ELF-1 (cell line): ENCODE measurements around the gene TOP3A.
A peak's percentile ranks its signal among the peaks of the same experiment; 100 is the strongest.
"Not testable (repeated sequence)": the region's sequence is repeated elsewhere in the genome, so short reads cannot be mapped to it uniquely, and the experiment has no call there.

ENCODE experiments used
- DNase-seq: peaks from one replicate; pipeline ENCODE4 v3.0.0-alpha.2; 2016; ENCODE audit warnings: low read depth, low spot score

The TOP3A gene

DNA sequence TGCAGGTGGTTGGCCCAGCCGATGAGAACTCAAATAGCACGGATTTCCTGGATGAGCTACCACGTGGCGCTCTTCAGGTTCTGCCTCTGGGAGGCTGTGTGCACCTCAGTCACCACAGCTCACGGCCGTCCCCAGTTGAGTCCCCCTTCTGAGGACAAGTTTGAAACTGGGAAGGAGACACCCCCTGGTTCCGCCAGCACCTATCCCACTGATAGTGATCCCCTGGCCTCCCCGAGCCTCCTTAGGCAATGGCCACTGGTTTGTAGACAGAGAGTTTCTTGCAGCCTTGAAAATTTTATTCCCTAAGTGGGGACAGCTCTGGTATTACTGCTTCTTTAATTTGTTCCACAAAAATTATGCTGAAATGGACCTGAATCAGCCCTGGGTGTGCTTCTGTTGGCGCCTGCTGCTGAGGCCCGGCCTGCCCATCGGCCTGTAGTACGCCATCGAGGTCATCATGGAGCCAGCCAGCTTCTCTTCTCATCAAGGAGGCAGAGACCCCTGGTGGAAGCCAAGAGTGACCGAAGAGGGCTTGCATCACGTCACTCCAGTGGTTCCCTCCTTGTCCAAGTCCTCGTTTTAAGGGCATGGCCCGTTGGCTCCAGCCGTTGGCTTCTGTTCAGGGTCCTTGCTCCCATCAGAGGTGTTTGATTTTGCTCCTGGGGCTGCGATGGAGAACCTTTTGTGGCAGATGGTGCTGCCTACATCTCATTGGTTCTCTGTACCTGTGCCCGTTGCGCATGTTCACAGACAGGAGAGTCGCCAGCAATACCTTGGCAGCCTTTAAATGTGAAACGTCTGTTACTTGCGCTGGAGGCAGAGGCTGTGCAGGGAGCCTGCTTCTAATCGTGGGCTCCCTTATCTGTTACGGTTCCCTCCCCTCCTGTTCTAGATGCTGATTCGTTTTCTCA, 9.6 kb upstream of the TOP3A start:
- no peak for DNase-seq

DNA sequence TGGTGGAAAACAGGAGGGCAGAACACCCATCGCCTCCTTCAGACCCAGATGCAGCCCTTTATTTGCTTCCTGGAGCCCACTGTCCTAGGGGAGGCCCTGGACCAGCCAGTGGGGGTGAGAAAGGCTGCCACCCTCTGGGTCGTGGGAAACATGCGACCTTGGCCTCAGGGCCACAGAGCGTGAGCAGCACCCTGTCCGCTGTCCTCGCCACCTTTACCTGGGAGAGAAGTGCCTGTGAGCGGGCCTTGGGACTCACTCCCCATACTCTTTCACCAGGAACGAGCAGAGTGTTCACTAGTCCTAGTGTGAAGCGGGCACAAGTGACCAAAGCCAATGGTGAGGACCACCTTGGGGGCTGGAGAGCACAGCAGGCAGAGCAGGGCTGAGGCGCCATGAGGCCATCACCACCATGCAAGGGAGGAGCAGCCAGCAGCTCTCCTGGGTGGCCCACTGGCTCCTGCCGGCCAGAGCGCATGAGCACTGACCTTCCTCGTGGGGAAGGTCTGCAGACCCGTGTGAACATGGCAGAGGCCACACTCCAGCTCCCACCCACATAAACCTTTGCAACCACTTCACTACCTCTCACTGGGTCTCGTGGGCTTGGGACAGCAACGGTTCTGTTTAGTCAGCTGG, 8.8 kb upstream of the TOP3A start:
- no peak for DNase-seq

DNA sequence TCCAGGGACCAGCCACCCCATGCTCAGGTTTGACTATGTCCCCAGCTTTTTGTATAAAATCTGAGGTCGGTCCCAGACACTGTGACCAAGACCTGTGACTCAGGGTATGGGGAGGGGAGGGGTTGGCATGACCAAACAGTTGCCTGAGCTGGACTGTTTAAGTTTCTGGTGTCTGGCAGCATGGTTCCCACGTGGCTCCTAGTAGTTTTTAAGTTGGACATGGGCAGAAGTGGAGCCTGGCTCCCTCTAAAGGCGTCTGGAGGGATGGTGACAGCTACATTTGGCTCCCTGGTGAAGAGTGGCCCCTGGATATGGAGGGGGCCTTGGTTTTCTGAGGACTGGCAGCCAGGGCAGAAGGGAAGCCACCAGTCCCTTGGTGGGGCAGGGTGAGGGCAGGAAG, 8.2 kb upstream of the TOP3A start:
- no peak for DNase-seq

DNA sequence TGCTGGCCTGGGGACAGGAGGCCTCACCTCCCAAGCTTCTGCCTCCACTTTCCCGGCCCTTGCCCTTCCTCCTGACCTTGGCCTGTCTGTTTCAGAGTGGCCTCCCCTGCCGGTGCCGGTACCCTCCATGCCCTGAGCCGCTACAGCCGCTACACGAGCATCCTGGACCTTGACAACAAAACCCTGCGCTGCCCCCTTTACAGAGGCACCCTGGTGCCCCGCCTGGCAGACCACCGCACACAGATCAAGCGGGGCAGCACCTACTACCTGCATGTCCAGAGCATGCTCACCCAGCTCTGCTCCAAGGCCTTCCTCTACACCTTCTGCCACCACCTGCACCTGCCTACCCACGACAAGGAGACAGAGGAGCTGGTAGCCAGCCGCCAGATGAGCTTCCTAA, 7.7 kb upstream of the TOP3A start:
- no peak for DNase-seq

DNA sequence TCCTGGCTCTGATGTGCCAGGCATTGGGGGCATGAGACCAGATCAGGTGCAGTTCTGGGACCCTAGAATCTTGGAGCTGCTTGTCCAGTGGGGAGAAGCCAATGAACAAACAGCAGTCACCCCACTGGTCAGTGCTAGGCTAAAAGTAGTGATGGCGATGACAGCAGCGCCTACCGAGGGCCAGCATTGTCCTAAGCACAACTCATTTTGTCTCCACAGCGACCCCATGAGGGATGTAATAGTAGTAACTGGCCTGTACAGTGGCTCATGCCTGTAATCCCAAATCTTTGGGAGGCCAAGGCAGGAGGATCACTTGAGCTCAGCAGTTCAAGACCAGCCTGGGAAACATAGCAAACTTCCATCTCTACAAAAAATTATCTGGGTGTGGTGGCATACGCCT, 6.5 kb upstream of the TOP3A start:
- no peak for DNase-seq

DNA sequence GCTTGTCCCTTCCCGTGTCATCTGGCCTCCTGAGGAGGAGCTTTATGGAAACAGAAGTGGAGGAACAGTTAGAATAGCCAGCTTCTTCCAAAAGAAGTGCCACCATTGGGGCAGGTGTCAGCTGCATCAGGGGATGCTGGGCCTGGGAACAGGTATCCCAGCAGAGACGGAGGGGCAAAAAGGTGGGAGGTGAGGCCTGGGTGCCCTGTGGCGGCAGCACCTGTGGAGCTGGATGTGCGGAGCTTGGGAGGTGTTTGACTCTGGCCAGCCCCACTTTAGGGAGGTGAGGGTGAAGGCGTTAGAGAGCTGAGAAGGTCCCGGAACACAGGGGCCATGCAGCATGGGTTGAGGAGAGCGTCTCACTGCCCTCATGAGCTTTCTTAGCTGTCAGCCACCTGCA, 5.5 kb upstream of the TOP3A start:
- no peak for DNase-seq

DNA sequence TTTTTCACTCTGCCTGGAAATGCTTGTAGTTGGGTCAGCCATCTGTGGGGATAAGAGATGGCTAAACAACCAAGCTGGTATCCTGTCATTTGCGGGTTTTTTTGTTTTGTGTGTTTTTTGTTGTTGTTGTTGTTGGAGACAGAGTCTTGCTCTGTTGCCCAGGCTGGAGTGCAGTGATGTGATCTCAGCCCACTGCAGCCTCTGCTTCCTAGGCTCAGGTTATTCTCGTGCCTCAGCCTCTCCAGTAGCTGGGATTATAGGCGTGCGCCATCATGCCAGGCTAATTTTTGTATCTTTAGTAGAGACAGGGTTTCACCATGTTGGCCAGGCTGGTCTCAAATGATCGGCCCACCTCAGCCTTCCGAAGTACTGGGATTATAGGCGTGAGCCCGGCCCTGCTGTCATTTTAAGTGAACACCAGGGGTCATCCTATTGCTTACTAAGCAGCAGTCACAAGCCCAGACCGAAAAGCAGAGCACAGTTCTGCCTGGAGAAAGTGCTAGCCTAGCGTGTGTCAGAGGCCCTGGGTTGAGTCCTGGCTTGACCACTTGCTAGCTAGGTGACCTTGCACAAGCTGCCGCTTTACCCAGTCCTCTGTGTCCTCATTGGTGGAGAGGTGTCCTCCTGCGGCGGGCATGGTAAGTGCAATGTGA, 4.9 kb upstream of the TOP3A start:
- DNase-seq = peak; percentile 80

DNA sequence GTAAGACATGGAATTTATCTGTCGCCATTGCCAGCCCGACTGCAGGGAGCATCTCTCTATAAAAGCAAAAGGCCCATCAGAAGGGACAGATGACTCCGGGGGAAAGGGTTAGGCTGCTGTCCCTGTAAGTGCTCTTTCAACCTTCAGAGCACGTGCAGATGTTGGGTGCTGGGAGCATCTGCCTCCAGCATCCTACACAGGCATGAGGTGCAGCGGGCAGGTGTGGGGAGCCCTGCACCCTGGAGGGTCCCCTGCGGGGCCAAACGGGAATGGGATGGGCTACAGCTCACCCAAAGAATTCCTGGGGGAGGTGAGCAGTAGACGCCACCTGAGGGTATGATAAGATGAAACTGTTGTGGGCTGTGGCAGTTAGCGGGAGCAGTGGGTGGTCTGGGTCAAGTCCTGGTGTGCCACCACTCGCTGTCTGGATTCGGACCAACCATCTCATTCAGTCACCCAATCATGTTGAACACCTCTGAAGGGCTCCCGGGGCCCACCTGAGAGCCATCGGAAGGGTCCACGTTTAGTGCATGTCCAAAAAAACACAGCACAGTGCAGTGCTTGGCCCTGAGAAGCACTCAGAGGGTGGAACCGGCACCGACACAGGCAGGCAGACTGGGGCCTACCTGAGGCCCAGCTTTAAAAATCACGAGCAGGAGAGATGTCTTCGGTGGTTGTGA, 4.1 kb upstream of the TOP3A start:
- peak; percentile 34 for DNase-seq

DNA sequence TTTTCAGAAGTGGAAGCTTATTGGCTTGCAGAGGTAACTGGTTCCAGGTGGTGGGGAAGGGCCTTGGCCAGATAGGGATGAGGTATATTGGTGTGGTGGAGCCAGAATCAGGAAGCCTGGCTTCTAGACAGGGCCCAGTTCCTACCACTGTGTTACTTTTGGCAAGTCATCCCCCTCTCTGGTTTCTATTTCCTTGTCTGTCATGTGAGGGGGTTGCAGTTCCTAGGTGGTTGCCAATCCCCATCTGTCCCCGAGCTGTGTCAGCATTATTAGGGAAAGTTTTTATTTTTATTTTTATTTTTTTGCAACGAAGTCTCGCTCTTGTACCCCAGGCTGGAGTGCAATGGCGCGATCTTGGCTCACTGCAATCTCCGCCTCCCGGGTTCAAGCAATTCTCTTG, 3.3 kb upstream of the TOP3A start:
- no peak for DNase-seq

DNA sequence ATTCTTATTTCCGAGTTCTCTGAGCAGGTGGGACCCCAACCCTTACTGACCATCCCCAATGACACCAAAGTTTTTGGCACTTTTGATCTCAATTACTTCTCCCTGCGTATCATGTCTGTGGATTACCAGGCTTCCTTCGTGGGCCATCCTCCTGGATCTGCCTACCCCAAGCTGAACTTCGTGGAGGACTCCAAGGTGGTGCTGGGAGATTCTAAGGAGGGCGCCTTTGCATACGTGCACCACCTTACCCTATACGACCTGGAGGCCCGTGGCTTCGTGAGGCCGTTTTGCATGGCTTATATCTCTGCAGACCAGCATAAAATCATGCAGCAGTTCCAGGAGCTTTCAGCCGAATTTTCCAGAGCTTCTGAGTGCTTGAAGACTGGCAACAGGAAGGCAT, 1.2 kb upstream of the TOP3A start:
- DNase-seq = no peak

DNA sequence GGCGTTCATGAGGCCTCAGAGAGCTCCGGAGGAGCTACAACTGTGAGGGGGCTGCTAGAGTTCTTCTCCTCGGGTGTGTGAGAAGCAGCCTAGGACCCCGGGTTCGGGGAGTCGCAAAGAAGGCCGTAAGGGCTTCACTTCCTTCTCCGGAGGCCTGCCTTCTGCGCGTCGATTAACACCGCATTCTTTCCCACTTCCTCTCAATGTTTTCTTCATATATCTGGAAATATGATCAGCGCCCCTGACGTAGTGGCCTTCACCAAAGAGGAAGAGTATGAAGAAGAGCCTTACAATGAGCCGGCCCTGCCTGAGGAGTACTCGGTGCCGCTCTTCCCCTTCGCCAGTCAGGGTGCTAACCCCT, 748 bp upstream of the TOP3A start:
- DNase-seq = no peak

DNA sequence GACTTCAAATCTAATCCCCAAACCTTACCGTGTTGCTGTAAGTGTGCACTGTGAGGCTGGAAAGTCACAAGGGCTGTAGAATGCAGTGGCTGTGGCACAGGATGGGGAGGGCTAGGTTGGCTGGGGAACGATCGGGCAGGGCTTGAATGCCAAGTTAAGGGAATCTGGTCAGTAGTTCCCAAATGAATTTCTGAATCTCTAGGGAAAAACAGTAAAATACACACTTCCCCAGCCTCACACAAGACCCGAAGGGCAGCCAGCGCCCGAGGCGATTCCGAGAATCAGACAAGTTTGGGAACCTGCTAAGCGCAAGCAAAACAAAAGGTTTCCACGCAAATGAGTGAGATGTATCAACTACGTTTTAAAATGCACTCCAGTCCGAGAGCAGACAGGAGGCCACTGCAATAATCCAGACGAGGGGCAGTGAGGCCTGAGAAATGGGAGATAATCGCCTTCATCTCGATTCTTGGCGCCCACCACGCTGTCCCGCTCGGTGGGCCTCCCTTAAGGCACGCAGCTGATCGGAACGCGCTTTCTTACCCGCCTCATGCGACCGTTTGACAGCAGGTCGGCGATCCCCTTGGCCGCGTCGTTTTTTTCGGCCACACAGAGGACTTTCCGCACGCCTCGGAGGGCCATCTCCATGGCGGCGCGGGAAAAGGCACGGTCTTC, 599 bp downstream of the TOP3A start:
- peak; percentile 47 for DNase-seq

DNA sequence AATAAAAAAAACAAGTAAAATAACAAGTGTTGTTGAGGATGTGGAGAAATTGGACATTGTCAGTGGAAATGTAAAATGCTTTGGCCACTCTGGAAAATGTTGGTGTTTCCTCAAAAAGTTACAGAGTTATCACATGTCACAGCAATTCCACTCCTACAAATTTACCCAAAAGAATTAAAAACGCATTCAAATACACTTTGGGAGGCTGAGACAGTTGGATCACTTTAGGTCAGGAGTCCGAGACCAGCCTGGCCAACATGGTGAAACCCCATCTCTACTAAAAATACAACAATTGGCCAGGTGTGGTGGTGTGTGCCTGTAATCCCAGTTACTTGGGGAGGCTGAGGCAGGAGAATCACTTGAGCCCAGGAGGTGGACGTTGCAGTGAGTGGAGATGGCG, 5.6 kb downstream of the TOP3A start:
- DNase-seq = no peak

DNA sequence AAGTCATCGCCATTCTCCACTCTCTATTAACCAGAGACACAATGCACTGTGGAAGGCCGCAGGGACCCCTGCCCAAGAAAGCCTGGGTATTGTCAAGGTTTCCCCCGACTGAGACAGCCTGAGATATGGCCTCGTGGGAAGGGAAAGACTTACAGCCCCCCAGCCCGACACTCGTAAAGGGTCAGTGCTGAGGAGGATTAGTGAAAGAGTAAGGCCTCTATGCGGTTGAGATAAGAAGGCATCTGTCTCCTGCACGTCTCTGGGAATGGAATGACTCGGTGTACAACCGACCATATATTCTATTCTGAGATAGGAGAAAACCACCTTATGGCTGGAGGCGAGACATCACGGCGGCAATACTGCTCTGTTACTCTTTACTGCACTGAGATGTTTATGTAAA, 11.6 kb downstream of the TOP3A start:
- DNase-seq = peak; percentile 59

DNA sequence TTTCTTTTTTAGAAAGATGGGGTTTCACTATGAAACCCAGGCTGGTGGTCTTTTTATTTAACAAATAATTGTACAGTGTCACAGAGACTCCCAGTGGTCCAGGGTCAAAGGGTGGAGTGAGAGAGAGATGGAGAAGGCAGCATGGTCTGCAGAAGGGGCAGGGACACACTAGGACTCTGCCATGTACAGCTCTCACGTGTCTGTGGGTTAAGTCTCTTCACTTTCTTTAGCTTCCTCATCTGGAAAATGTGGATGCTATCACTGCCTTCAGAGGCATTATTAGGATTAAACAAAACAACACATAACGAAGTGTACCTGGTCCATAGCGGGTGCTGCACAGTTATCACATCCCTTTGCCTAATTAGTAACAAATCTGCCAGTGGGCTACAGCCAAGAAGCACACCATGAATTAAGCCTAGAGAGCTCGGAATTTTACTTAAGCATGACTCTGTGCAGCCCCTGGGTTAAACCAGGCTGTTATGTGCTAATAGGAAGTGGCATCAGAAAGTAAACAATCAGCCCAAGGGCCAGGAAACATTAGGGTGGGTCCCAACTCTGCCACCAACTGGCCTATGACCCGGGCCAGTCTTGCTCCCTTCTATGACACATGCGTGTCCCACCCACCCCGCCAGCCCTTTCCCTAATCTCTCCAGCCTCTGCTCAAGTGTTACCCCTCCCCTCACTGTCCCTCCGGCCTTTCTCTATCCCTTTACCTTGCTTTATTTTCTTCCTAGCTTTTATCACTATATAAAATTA, 13.9 kb downstream of the TOP3A start:
- DNase-seq = no peak

DNA sequence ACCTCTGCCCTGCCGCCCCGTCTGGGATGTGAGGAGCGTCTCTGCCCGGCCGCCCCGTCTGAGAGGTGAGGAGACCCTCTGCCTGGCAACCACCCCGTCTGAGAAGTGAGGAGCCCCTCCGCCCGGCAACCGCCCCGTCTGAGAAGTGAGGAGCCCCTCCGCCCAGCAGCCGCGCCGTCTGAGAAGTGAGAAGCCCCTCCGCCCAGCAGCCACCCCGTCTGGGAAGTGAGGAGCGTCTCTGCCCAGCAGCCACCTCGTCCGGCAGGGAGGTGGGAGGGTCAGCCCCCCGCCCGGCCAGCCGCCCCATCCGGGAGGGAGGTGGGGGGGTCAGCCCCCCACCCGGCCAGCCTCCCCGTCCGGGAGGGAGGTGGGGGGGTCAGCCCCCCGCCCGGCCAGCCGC, 16.7 kb downstream of the TOP3A start:
- DNase-seq = not testable (repeated sequence)

DNA sequence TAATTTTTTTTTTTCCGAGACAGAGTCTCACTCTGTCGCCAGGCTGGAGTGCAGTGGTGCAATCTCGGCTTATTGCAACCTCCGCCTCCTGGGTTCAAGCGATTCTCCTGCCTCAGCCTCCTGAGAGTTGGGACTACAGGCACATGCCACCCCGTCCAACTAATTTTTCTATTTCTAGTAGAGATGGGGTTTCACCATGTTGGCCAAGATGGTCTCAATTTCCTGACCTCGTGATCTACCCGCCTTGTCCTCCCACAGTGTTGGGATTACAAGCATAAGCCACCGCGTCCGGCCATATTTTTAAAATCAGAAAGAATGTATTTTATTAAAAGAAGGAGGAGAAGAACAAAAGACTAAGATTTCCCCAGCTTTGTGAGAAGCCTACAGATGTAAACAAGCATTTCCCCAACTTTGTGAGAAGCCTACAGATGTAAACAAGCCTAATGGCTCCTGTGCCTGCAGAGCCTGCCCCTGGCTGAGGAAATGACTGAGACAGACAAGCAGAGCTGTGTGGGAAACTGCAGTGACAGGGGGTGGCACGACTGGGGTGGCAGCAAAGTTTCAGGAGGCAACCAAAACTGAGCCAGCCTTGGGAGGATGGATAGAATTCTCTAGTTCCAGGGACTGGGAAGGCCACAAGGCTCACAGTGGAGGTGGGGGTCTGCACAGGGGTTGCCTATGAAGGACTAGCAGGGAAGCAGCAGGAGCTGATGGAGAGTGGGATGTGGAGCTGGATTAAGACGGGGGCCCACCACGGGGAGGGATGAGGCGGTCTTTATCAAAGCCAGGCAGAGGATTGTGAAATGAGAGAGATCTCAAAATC, 22.9 kb downstream of the TOP3A start:
- DNase-seq = no peak

DNA sequence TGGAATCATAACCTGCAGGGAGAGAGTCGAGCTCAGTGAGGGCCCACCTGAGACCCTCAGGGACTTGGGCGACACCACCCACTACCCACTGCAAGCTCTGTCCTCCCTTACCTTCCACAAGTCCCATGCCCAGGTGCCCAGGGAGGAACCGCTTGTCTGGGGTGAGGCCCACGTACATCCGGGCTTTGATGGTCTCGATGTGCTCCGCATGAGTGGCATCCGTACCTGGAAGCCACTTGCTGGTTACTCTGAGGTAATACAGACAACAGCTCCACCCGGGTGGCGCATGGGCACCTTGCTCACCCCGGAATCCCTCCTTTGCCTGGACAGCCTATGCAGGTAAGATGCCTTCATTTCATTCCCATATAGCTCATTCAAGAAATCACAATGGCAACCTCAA, 29.5 kb downstream of the TOP3A start:
- no peak for DNase-seq

DNA sequence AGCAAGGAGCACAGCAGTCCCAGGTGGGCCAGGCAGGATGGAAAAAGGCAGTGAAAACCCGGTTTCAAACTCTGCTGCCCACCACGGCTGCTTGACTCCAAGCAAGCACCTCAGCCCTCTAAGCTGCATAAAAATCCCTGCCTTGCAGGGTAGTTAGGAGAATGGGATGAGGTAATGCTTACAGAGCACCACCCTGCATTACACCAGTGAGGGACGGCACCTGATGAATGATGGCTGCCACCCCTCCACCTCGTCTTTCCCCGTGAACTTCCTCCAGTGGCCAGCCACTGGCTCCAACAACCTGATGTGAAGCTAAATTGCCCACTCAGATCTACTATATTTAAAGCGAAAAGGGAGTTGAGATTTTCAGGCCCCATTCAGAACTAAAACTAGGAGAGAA, 33.0 kb downstream of the TOP3A start:
- DNase-seq = no peak

DNA sequence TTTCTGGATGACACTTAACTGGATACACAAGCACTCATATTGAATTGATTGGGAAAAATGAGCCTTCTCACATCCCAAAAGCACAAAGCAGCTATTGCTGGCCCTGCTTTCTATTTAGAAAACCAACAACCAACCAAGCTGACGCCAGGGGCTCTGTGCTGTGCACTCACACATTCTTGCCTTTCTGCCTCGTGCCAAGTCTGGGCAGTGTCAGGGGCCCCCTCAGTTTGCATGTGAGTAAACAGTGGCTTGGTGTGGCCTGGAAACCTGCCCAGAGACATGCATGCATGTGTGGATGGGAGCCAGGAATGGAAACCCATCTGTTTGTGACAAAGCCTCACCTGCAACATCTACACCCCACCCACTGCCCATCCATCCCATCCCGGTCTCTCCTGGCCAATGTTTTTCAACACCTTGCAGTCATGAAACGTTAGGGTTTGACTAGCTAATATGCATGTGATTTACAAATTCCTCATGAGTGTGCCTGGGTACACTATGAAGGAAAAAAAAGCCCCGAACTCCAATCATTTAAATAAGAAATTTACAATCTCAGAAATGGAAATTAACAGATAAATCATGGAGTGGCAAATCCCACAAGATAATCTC, 33.9 kb downstream of the TOP3A start:
- no peak for DNase-seq
